ENCODE data around the gene OTOG.
A peak's percentile ranks its signal among the peaks of the same experiment; 100 is the strongest.

The OTOG gene

GRCh38 chr11:17547051-17547577 is at the start of gene OTOG:
Gene OTOG, plus strand, starts transcription at chr11:17547259. Its CDS starts 114 bp downstream, at chr11:17547373.
- DNase-seq = no peak

GRCh38 chr11:17498058-17498457 is 49.0 kb upstream of the OTOG start:
- DNase-seq = no peak

GRCh38 chr11:17498475-17498874 is 48.6 kb upstream of the OTOG start:
- DNase-seq = no peak

GRCh38 chr11:17500673-17501072 is 46.4 kb upstream of the OTOG start:
- DNase-seq = no peak

GRCh38 chr11:17502630-17503029 is 44.4 kb upstream of the OTOG start:
- no peak for DNase-seq

GRCh38 chr11:17504330-17505107 is 42.5 kb upstream of the OTOG start:
- peak; percentile 83 for DNase-seq

- no peak for DNase-seq
Observed at GRCh38 chr11:17505146-17505545, 41.9 kb upstream of the OTOG start.

GRCh38 chr11:17506314-17506713 is 40.7 kb upstream of the OTOG start:
- no peak for DNase-seq

GRCh38 chr11:17506942-17507341 is 40.1 kb upstream of the OTOG start:
- no peak for DNase-seq

- DNase-seq = no peak
Observed at GRCh38 chr11:17507773-17508172, 39.3 kb upstream of the OTOG start.

GRCh38 chr11:17508306-17508705 is 38.8 kb upstream of the OTOG start:
- no peak for DNase-seq

GRCh38 chr11:17508791-17509190 is 38.3 kb upstream of the OTOG start:
- no peak for DNase-seq

- DNase-seq = no peak
Observed at GRCh38 chr11:17510507-17511206, 36.4 kb upstream of the OTOG start.

GRCh38 chr11:17511571-17511970 is 35.5 kb upstream of the OTOG start:
- DNase-seq = no peak

- no peak for DNase-seq
Observed at GRCh38 chr11:17512101-17512500, 35.0 kb upstream of the OTOG start.

GRCh38 chr11:17513853-17514252 is 33.2 kb upstream of the OTOG start:
- no peak for DNase-seq

GRCh38 chr11:17514476-17514875 is 32.6 kb upstream of the OTOG start:
- no peak for DNase-seq

GRCh38 chr11:17515443-17516176 is 31.4 kb upstream of the OTOG start:
- DNase-seq = no peak

- DNase-seq = no peak
Observed at GRCh38 chr11:17516551-17517150, 30.4 kb upstream of the OTOG start.

- no peak for DNase-seq
Observed at GRCh38 chr11:17517186-17517585, 29.9 kb upstream of the OTOG start.

- no peak for DNase-seq
Observed at GRCh38 chr11:17518366-17518765, 28.7 kb upstream of the OTOG start.

- no peak for DNase-seq
Observed at GRCh38 chr11:17519061-17519885, 27.8 kb upstream of the OTOG start.

All from CD4-positive, alpha-beta T cell treated with Interleukin-17A for 4 hours (primary cell).